Spinal cord (tissue), 10 donors: ENCODE measurements around the gene TUFM. TPM values are rescaled to one million over a fixed set of nuclear protein-coding genes. Genes with fewer than 3 reads are reported as not detected.
"Not testable (repeated sequence)": the region's sequence is repeated elsewhere in the genome, so short reads cannot be mapped to it uniquely, and the experiment has no call there.

Source experiments
- DNase-seq, 6 donors: peaks; one replicate each; pipeline versions ENCODE4 v3.0.0 to v3.0.0-alpha.2; 2013 to 2015; ENCODE audit warnings: low spot score in 6 of 6, low read depth in 4 of 6
- H3K27ac ChIP-seq: one replicate; pipeline ENCODE4 v1.5.1; 2013; ENCODE audit warnings: low read depth, low read length, control low read depth
- H3K27me3 ChIP-seq: one replicate; pipeline ENCODE4 v1.6.1; 2013; ENCODE audit warnings: low read length; ENCODE audit not compliant: control insufficient read depth, insufficient read depth
- H3K36me3 ChIP-seq: one replicate; pipeline ENCODE4 v1.6.1; 2013; ENCODE audit warnings: low read length; ENCODE audit not compliant: control insufficient read depth, insufficient read depth
- H3K4me1 ChIP-seq: one replicate; pipeline ENCODE4 v1.6.1; 2013; ENCODE audit warnings: low read length; ENCODE audit not compliant: control insufficient read depth, insufficient read depth
- H3K4me3 ChIP-seq: one replicate; pipeline ENCODE4 v1.5.1; 2013; ENCODE audit warnings: low read depth, low read length, control low read depth
- H3K9me3 ChIP-seq: one replicate; pipeline ENCODE4 v1.6.1; 2013; ENCODE audit warnings: low read length; ENCODE audit not compliant: control insufficient read depth, insufficient read depth
- WGBS: methylation state at CpG from one replicate; pipeline ENCODE4 v1.1.5; 2013; ENCODE audit warnings: missing lambda C conversion rate; ENCODE audit not compliant: insufficient coverage; 5-methylcytosine and 5-hydroxymethylcytosine counted together
- polyA plus RNA-seq, 2 donors: library from polyadenylated mRNA; unstranded; fragments of 120-200 nt; gene quantifications; one replicate each; pipeline ENCODE4 v1.2.1, GENCODE V29; 2013; ENCODE audit not compliant: insufficient read length in 2 of 2
- total RNA-seq, 2 donors: library from RNA; depleted of rRNA in 1 of 2; stranded (reverse); fragments of 120-200 nt in 1 of 2; fragments of >200 nt in 1 of 2; gene quantifications; one replicate each; pipeline versions ENCODE4 v1.2.3 to v1.2.4, GENCODE V29; 2013 to 2014
- donor health status: healthy.

Gene TUFM
- total and polyA plus RNA-seq, 4 donors = 56.9 to 243 (median 181) TPM

- H3K4me3 ChIP-seq = no peak overlapping the region
- no peaks in the 10 kb centered on the region for H3K9me3 ChIP-seq
- 66% methylated on average over 10 of the region's 17 CpGs for WGBS
- no peaks in the 10 kb centered on the region for H3K27me3 ChIP-seq
- peaks cover 63% of the 10 kb centered on the region for H3K36me3 ChIP-seq
- H3K4me1 ChIP-seq = peaks cover 24% of the 10 kb centered on the region
- H3K27ac ChIP-seq = no peak overlapping the region
- no peak for DNase-seq
Observed at GRCh38 chr16:28876019-28876659, 30.0 kb upstream of the TUFM start.

GRCh38 chr16:28875134-28876018, 29.2 kb upstream of the TUFM start:
- Histone ChIP-seq H3K9me3 (no peaks in the 10 kb centered on the region), H3K27me3 (no peaks in the 10 kb centered on the region), H3K36me3 (peaks cover 70% of the 10 kb centered on the region), H3K4me3 (no peak overlapping the region), H3K4me1 (peaks cover 20% of the 10 kb centered on the region), H3K27ac (no peak overlapping the region)
- DNase-seq = no peak
- WGBS = 77% methylated on average over 8 of the region's 13 CpGs

GRCh38 chr16:28874406-28874805, 28.3 kb upstream of the TUFM start:
- no peak overlapping the region for H3K4me3 ChIP-seq
- WGBS = 98% methylated on average over 6 of the region's 6 CpGs
- no peaks in the 10 kb centered on the region for H3K9me3 ChIP-seq
- H3K27me3 ChIP-seq = no peaks in the 10 kb centered on the region
- H3K27ac ChIP-seq = no peak overlapping the region
- DNase-seq = no peak
- peaks cover 80% of the 10 kb centered on the region for H3K36me3 ChIP-seq
- peaks cover 12% of the 10 kb centered on the region for H3K4me1 ChIP-seq

- no peaks in the 10 kb centered on the region for H3K27me3 ChIP-seq
- peaks cover 87% of the 10 kb centered on the region for H3K36me3 ChIP-seq
- H3K9me3 ChIP-seq = no peaks in the 10 kb centered on the region
- H3K4me3 ChIP-seq = no peak overlapping the region
- no peak for DNase-seq
- no peak overlapping the region for H3K27ac ChIP-seq
- 86% methylated on average over 11 of the region's 18 CpGs for WGBS
- peaks cover 5% of the 10 kb centered on the region for H3K4me1 ChIP-seq
Observed at GRCh38 chr16:28873543-28874201, 27.5 kb upstream of the TUFM start.

- peaks cover 92% of the 10 kb centered on the region for H3K36me3 ChIP-seq
Observed at GRCh38 chr16:28872952-28873351, 26.8 kb upstream of the TUFM start.

DNA sequence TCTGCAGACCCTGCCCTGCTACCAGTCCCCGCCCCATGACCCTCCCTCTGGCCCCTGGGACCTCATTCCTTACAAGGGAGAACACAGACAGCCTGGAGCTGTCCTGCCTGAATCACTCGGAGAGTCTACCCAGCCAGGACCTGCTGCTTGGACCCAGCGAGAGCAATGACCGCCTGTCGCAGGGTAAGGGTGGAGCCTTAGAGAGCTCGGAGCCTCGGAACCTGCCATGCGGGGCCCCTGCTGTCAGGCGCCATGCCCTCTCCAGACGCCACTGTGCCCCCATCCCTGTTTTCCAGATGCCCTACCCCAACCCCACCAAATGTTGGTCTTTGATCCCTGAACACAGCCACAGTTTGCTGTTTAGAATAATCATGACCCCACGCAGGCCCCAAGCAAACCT, 23.1 kb upstream of the TUFM start:
- Histone ChIP-seq H3K9me3 (no peaks in the 10 kb centered on the region), H3K4me3 (no peak overlapping the region), H3K27ac (no peak overlapping the region), H3K36me3 (peaks cover 87% of the 10 kb centered on the region), H3K4me1 (peaks cover 24% of the 10 kb centered on the region), H3K27me3 (no peaks in the 10 kb centered on the region)
- DNase-seq = no peak
- 98% methylated on average over 11 of the region's 11 CpGs for WGBS

More at GRCh38 chr16:28872952-28873351, 26.8 kb upstream of the TUFM start:
- Histone ChIP-seq H3K4me1 (no peaks in the 10 kb centered on the region), H3K9me3 (no peaks in the 10 kb centered on the region), H3K27ac (no peak overlapping the region), H3K27me3 (no peaks in the 10 kb centered on the region), H3K4me3 (no peak overlapping the region)
- no peak for DNase-seq
- 84% methylated on average over 7 of the region's 15 CpGs for WGBS

- not testable (repeated sequence) for DNase-seq, H3K27me3 ChIP-seq, H3K9me3 ChIP-seq, H3K27ac ChIP-seq, H3K4me3 ChIP-seq
- WGBS = 97% methylated on average over 8 of the region's 9 CpGs
- H3K36me3 ChIP-seq = peaks cover 71% of the 10 kb centered on the region
- H3K4me1 ChIP-seq = peaks cover 29% of the 10 kb centered on the region
Observed at GRCh38 chr16:28867646-28868045, 21.5 kb upstream of the TUFM start.

DNA sequence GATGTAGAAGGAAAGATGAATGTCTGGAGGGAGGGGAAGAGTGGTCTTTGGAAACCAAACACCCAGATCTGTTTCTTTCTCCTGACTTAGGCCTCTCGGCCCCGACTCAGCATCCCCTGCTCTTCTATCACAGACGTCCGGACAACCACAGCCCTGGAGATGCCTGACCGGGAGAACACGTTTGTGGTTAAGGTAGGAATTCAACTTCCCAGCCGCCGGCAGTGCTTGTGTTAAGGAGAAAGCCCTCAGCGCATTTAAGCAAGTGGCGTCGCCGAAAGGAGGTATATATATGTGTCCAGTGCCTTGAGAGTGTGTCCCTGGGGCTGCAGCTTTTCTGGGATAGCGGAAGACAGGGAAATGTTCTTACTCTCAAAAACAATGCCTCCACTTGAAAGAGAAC, 21.1 kb upstream of the TUFM start:
- Histone ChIP-seq H3K27ac (no peak overlapping the region), H3K4me3 (no peak overlapping the region), H3K4me1 (peaks cover 33% of the 10 kb centered on the region), H3K36me3 (peaks cover 67% of the 10 kb centered on the region), H3K27me3 (no peaks in the 10 kb centered on the region), H3K9me3 (no peaks in the 10 kb centered on the region)
- DNase-seq = no peak
- 97% methylated on average over 5 of the region's 13 CpGs for WGBS

DNA sequence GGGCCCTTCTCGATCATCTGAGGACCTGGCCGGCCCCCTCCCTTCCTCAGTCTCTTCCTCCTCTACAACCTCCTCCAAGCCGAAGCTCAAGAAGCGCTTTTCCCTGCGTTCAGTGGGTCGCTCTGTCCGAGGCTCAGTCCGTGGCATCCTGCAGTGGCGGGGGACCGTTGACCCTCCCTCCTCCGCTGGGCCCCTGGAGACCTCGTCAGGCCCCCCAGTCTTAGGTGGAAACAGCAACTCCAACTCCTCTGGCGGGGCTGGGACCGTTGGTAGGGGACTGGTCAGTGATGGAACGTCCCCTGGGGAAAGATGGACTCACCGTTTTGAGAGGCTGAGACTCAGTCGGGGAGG, 20.3 kb upstream of the TUFM start:
- H3K36me3 ChIP-seq = peaks cover 59% of the 10 kb centered on the region
- H3K27me3 ChIP-seq = no peaks in the 10 kb centered on the region
- H3K27ac ChIP-seq = no peak overlapping the region
- peaks cover 36% of the 10 kb centered on the region for H3K4me1 ChIP-seq
- DNase-seq = no peak
- no peaks in the 10 kb centered on the region for H3K9me3 ChIP-seq
- H3K4me3 ChIP-seq = no peak overlapping the region
- 88% methylated on average over 17 of the region's 17 CpGs for WGBS
